ENCODE measurements around the gene DDN.

DNA sequence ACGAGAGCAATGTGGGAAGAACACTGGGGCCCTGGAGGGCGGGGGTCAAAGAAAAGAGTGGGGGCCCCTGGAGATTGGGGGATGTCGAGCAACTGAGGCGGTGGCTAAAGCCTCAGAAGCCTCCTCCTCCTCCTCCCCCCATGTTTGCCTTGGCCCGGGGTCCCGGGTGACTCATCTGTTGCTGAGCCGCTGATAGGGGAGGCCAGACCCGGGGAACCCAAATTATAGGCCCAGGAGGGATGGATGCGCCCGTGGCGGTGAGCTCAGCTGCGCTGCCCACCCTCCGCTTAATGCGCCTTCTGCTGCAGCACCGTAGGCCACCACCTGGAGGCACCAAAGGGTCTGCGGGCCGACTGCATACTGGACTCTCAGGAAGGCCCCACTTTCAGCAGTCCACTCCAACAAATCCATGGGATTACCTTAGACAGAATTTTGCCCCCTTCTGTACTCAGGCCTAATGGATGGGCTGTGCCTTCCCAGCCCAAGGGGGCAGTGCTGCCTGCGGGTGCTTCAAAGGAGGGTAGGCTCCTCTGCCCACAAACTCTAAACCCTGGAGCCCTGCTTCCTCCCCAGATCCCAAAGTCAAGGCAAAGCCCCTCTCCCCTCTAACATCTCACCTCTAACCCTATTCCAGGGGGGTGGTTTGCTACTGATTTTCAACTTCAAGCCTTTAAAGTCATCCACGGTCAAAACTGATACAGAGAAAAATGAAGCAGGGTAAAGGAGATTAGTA lies 25.1 kb downstream of the DDN start:
- TF ChIP-seq POLR2AphosphoS5 (IDR thresholded peaks at IDR 0.05; ENCODE audit: low read depth, low read length) (no peak), SIN3A (IDR thresholded peaks at IDR 0.05; ENCODE audit: borderline replicate concordance, insufficient read depth, low read depth, low read length) (no peak), TCF7L2 (IDR thresholded peaks at IDR 0.05; ENCODE audit: low read depth, low read length) (no peak)
- TF ChIP-seq, protein P1, sequence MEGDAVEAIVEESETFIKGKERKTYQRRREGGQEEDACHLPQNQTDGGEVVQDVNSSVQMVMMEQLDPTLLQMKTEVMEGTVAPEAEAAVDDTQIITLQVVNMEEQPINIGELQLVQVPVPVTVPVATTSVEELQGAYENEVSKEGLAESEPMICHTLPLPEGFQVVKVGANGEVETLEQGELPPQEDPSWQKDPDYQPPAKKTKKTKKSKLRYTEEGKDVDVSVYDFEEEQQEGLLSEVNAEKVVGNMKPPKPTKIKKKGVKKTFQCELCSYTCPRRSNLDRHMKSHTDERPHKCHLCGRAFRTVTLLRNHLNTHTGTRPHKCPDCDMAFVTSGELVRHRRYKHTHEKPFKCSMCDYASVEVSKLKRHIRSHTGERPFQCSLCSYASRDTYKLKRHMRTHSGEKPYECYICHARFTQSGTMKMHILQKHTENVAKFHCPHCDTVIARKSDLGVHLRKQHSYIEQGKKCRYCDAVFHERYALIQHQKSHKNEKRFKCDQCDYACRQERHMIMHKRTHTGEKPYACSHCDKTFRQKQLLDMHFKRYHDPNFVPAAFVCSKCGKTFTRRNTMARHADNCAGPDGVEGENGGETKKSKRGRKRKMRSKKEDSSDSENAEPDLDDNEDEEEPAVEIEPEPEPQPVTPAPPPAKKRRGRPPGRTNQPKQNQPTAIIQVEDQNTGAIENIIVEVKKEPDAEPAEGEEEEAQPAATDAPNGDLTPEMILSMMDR (IDR thresholded peaks at IDR 0.05) = peak; percentile 69
- TF ChIP-seq, protein P2, sequence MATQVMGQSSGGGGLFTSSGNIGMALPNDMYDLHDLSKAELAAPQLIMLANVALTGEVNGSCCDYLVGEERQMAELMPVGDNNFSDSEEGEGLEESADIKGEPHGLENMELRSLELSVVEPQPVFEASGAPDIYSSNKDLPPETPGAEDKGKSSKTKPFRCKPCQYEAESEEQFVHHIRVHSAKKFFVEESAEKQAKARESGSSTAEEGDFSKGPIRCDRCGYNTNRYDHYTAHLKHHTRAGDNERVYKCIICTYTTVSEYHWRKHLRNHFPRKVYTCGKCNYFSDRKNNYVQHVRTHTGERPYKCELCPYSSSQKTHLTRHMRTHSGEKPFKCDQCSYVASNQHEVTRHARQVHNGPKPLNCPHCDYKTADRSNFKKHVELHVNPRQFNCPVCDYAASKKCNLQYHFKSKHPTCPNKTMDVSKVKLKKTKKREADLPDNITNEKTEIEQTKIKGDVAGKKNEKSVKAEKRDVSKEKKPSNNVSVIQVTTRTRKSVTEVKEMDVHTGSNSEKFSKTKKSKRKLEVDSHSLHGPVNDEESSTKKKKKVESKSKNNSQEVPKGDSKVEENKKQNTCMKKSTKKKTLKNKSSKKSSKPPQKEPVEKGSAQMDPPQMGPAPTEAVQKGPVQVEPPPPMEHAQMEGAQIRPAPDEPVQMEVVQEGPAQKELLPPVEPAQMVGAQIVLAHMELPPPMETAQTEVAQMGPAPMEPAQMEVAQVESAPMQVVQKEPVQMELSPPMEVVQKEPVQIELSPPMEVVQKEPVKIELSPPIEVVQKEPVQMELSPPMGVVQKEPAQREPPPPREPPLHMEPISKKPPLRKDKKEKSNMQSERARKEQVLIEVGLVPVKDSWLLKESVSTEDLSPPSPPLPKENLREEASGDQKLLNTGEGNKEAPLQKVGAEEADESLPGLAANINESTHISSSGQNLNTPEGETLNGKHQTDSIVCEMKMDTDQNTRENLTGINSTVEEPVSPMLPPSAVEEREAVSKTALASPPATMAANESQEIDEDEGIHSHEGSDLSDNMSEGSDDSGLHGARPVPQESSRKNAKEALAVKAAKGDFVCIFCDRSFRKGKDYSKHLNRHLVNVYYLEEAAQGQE (IDR thresholded peaks at IDR 0.05; ENCODE audit: insufficient read depth in 1 of 2, low read depth in 2 of 2, low read length in 1 of 2) = no peak

Data from Panc1 (cell line).